HG03469 (cell line): ENCODE results near the gene GPC4.

ENCODE experiments used
- ATAC-seq: cut with Tn5 transposase; IDR thresholded peaks from one replicate; pipeline ENCODE4 v1.9.1; 2021; ENCODE audit warnings: mild to moderate bottlenecking, moderate library complexity, moderate number of reproducible peaks; ENCODE audit not compliant: unreplicated experiment

The GPC4 gene

GRCh38 chrX:133412665-133413064 lies 2.6 kb downstream of the GPC4 start:
- no peak for ATAC-seq

DNA sequence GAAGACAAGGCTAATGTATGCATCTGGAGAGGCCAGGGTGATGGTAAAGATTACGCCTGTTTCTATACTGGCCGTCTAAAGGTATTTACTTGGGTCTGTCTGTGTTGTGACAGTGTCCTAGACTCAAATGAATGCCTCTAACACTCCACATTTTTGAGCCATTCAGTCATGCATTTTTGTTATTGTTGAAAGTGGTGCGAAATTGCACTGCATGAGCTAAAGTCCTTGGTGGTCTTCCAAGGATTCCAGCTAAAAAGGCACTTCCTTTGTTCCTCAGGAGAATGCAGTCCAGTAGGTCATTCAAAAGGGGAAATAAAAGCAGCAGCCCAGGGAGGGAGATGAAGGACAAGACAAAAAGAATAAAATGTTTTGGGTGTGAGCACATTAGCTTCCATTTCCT lies 3.0 kb downstream of the GPC4 start:
- no peak for ATAC-seq

GRCh38 chrX:133410550-133410949 lies 4.7 kb downstream of the GPC4 start:
- no peak for ATAC-seq

- no peak for ATAC-seq
These were observed 9.6 kb downstream of the GPC4 start for GRCh38 chrX:133405498-133406185.

GRCh38 chrX:133403984-133404383 lies 11.3 kb downstream of the GPC4 start:
- ATAC-seq: no peak

- no peak for ATAC-seq
These were observed 12.3 kb downstream of the GPC4 start for GRCh38 chrX:133402830-133403625.

DNA sequence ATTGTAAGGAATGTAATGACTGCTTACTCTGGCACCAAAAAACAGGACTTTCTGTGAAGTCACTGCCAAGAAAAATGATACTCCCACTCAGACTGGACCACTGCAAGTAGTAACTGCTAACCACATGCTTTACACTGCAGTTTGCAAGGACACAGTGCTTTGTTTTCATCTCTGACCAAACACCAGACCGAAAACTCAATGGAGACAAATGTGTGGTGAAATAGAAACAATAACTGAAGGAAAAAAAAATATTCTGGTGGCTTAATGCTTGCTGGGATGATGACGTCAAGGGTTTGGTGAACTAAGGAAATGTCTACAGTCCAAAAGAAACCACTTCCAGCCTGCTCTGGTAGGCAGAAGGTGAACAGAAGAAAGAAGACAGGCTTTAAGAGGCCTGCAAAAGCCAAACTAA lies 13.2 kb downstream of the GPC4 start:
- no peak for ATAC-seq

GRCh38 chrX:133401536-133401935 lies 13.8 kb downstream of the GPC4 start:
- no peak for ATAC-seq

DNA sequence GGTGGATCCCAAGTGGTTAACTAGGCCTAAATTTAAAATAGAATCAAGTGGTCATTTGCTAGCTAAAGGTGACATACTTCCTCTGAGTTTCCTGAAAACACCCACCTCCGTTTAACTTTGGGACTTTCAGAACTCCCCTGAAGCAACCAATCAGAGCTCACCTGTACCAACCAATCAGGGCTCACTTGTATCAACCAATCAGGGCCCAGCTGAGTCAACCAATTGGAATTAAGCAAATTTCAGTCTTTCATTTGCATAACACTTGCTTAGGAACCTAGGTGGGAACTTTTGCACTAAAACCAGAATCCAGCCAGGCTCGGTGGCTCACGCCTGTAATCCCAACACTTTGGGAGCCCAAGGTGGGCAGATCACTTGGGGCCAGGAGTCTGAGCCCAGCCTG lies 15.9 kb downstream of the GPC4 start:
- ATAC-seq: no peak

DNA sequence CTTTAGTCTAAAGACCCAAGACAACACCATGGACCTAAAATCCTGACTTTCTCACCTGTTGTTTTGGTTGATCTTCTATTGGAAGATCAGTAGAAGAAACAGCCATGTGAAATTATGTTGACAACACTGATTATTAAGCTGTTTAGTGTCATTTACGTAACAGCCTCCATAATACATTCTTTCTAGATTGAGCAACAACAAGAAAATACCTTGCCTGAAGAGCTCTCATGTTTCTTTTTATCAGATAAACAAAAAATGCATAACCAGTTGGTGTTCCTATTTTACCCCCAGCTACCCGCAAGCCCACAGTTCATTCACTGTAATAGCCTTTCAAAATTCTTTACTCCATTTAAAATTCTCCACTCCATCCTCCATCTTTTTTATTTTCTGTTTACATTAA lies 20.5 kb downstream of the GPC4 start:
- no peak for ATAC-seq

DNA sequence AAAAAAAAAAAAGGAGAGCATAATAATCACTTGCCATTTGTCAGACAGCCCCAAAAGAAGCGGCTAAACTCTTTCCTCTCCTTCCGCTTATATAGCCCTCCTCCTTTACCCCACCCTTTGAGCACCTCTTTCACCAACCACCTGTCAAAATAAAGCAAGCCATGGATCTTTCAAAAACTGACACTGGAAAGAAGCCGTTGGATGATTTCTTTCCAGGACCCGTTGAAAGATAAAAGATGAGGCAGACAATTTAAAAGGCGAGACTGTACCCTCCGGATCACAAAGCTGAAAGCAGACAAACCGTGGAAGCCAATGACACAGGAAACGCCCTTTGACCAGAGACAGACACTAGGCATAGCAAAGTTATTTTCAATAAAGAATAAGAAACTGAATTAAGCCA lies 22.6 kb downstream of the GPC4 start:
- no peak for ATAC-seq

DNA sequence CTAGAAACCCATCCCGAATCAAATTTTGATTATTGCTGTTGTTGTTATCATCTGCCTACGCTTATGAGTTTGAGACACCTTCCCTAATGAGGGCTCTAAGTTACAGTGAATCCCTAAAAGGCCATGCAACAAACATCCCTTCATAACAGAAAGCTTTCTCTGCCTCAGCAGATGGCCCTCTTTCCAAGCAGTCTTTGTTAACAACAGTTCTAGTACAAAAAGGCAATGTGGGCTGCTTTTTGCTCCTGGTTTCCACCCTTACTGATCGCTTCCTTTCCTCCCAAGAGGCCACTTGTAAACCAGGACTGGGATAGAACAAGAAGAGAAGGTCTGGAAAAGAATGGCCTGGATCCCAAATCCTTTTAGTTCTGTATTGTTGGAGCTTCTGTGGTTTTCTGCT lies 24.2 kb downstream of the GPC4 start:
- no peak for ATAC-seq

DNA sequence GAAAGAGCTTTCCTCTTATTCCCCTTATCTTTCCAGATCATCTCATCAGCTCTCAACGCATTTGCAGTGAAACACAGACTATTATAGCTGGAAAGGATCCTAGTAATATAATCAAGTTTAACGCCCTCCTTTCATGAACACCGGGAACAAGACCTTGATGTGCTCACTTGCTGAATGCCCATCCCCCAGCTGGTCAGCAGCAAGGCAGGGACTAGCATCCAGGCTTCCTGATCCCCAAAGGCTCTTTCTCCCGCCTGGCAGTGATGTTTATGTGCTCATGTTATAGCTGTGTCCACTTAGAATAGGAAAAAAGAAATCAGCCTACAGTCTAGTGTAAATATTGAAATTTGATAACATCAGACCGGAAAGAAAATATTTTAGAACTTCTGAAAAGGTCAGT lies 24.6 kb downstream of the GPC4 start:
- no peak for ATAC-seq

- no peak for ATAC-seq
These were observed 25.3 kb downstream of the GPC4 start for GRCh38 chrX:133389975-133390374.

DNA sequence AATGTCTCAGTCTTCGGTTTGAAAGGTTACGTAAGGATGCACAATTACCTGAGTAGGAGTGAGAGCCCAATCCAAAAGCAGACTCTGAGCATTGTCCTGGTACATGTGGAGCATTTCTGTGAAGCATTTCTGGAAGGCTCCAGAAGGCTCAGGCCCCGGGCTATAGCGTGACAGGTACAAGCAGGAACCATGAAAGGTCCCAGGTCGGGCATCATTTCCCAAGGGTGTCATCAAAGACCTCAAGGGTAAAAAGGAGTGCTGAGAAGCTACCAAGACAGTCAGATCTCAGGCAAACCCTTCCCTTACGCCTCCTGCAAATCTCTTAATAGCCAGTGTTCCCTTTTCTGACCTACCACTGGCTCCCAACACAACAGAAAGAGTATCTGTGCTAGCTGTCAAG lies 30.8 kb downstream of the GPC4 start:
- no peak for ATAC-seq

- ATAC-seq: no peak
These were observed 34.3 kb downstream of the GPC4 start for GRCh38 chrX:133380711-133381619.

- ATAC-seq: no peak
These were observed 38.9 kb downstream of the GPC4 start for GRCh38 chrX:133376422-133376821.

GRCh38 chrX:133375615-133376340 lies 39.5 kb downstream of the GPC4 start:
- ATAC-seq: no peak

GRCh38 chrX:133374874-133375387 lies 40.4 kb downstream of the GPC4 start:
- ATAC-seq: no peak

- ATAC-seq: no peak
These were observed 41.8 kb downstream of the GPC4 start for GRCh38 chrX:133373386-133374079.
